ENCODE results near the gene CHRM2. TPM values are rescaled to one million over a fixed set of nuclear protein-coding genes. Genes with fewer than 3 reads are reported as not detected.

The CHRM2 gene
- total RNA-seq, 4 donors from 2014 or later, result not detected

DNA sequence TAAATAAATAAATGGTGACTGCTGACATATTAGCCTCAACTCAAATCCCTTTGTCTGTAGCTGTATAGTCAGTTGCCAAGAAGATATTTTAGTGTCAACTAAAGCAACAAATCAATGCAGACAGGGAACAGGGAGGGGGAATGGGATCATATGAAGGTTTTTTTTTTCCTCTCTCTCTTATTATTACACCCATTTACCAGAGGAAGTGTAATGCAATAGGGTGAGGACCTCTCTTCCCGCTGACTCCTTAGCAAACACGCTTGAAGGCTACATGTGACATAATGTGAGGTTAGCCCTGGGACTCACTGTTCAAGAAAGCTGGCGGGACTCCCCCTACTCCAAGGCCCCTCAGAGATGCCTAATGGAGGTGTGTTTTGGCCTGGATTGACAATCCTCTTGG, 88.2 kb downstream of the CHRM2 start:
- Histone ChIP-seq H3K27me3 (no peaks in the 10 kb centered on the region), H3K36me3 (no peaks in the 10 kb centered on the region), H3K4me3 (replicated peaks in 1 of 3) (no peak overlapping the region), H3K9me3 (no peaks in the 10 kb centered on the region), H3K4me1 (no peaks in the 10 kb centered on the region), H3K27ac (no peak overlapping the region)
- no peak for DNase-seq
- WGBS, 2 donors, result 89 to 90% methylated on average over 3 of the region's 3 CpGs
- TF ChIP-seq, protein P1, sequence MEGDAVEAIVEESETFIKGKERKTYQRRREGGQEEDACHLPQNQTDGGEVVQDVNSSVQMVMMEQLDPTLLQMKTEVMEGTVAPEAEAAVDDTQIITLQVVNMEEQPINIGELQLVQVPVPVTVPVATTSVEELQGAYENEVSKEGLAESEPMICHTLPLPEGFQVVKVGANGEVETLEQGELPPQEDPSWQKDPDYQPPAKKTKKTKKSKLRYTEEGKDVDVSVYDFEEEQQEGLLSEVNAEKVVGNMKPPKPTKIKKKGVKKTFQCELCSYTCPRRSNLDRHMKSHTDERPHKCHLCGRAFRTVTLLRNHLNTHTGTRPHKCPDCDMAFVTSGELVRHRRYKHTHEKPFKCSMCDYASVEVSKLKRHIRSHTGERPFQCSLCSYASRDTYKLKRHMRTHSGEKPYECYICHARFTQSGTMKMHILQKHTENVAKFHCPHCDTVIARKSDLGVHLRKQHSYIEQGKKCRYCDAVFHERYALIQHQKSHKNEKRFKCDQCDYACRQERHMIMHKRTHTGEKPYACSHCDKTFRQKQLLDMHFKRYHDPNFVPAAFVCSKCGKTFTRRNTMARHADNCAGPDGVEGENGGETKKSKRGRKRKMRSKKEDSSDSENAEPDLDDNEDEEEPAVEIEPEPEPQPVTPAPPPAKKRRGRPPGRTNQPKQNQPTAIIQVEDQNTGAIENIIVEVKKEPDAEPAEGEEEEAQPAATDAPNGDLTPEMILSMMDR (IDR thresholded peaks at IDR 0.05), result no peak
- no peak for TF ChIP-seq POLR2A (IDR thresholded peaks at IDR 0.05)
- intact Hi-C loops (cut with DNase I), result no loop called here

DNA sequence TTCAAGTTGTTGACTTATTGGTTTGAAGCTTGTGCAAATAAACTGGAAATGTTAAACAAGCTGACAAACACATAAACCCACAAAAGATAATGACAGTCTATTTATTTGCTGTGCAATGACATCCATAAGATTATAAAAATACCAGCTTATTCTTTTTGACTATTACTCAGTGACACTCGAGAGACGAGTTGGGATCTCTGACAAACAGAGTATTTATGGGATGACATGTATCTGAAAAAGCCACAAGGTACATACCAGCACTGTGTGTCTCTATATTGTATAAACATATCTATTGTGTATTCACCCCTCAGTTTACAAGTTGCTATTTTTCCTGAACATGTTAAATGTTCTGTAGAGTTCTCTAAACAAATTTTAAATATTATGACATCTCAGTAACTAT, 88.9 kb downstream of the CHRM2 start:
- Histone ChIP-seq H3K27ac (no peak overlapping the region), H3K27me3 (no peaks in the 10 kb centered on the region), H3K36me3 (no peaks in the 10 kb centered on the region), H3K9me3 (no peaks in the 10 kb centered on the region), H3K4me1 (no peaks in the 10 kb centered on the region), H3K4me3 (replicated peaks in 1 of 3) (no peak overlapping the region)
- TF ChIP-seq POLR2A (IDR thresholded peaks at IDR 0.05), result no peak
- TF ChIP-seq, protein P1 (IDR thresholded peaks at IDR 0.05), result no peak
- WGBS, 2 donors, result 85 to 96% methylated on average over 2 of the region's 2 CpGs
- no peak for DNase-seq
- intact Hi-C loops (cut with DNase I), result no loop called here

DNA sequence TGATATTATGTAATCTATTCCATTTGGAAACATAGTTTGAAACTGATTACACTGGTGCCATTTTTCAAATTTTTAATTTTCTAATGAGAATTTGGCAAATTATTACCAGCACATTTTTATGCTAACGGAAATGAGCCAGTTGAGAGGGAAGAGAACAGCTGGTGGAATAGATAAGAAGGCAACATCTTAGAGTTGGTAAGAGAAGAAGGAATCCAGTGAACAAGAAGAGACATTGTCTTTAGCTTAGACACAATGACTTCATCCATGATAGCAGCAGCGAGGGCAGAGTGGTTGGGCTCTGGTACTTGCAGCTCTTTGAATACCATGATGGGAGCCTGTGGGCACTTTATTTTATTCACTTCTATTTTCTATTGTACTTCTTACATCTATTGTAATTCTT, 89.6 kb downstream of the CHRM2 start:
- Histone ChIP-seq H3K36me3 (no peaks in the 10 kb centered on the region), H3K9me3 (no peaks in the 10 kb centered on the region), H3K27ac (no peak overlapping the region), H3K4me3 (replicated peaks in 1 of 3) (no peak overlapping the region), H3K4me1 (no peaks in the 10 kb centered on the region), H3K27me3 (no peaks in the 10 kb centered on the region)
- 80 to 88% methylated on average over 2 of the region's 2 CpGs for WGBS, 2 donors
- no peak for DNase-seq
- TF ChIP-seq POLR2A (IDR thresholded peaks at IDR 0.05), result no peak
- TF ChIP-seq, protein P1 (IDR thresholded peaks at IDR 0.05), result no peak
- intact Hi-C loops (cut with DNase I), result no loop called here

DNA sequence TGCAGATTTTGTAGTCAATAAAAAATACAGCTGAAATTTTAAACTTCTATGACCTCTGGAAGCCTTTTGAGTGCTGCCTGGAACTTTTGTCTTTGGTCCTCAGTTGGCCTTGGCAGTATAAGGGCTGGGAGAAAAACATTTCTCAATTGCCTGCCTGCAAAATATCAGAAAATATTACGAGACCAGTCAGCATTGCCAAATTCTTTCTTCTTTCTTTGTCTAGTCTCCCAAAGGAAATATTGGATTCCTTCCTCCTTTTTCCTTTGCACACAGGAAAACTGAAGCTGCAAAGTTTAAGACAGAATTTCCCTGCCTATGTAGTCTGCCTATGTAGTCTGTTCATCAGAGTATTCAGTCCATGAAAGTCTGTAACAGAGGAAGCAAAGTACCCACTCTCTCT, 95.9 kb downstream of the CHRM2 start:
- Histone ChIP-seq H3K4me1 (no peaks in the 10 kb centered on the region), H3K27ac (no peak overlapping the region), H3K4me3 (replicated peaks in 1 of 3) (no peak overlapping the region), H3K27me3 (no peaks in the 10 kb centered on the region), H3K9me3 (no peaks in the 10 kb centered on the region), H3K36me3 (no peaks in the 10 kb centered on the region)
- 59 to 68% methylated on average over 1 of the region's 1 CpG for WGBS, 2 donors
- TF ChIP-seq, protein P1 (IDR thresholded peaks at IDR 0.05), result no peak
- no peak for TF ChIP-seq POLR2A (IDR thresholded peaks at IDR 0.05)
- DNase-seq, result no peak
- intact Hi-C loops (cut with DNase I), result no loop called here

GRCh38 chr7:136966825-136967224, 98.4 kb downstream of the CHRM2 start:
- TF ChIP-seq, protein P1 (IDR thresholded peaks at IDR 0.05), result no peak
- no peaks in the 10 kb centered on the region for H3K36me3 ChIP-seq
- intact Hi-C loops (cut with DNase I), result no loop called here
- H3K4me1 ChIP-seq, result no peaks in the 10 kb centered on the region
- DNase-seq, result no peak
- no peaks in the 10 kb centered on the region for H3K9me3 ChIP-seq
- 76 to 81% methylated on average over 1 of the region's 1 CpG for WGBS, 2 donors
- no peak overlapping the region for H3K27ac ChIP-seq
- no peak overlapping the region for H3K4me3 ChIP-seq (replicated peaks in 1 of 3)
- no peaks in the 10 kb centered on the region for H3K27me3 ChIP-seq

Data from thyroid gland (tissue), 4 donors.